ENCODE results near the gene SLC9A2.

Gene SLC9A2

GRCh38 chr2:102657770-102658169 lies 38.4 kb downstream of the SLC9A2 start:
- peaks cover 82% of the 10 kb centered on the region for H3K27me3 ChIP-seq (ENCODE audit: insufficient read depth, low read length)
- H3K79me2 ChIP-seq (ENCODE audit: control insufficient read depth, insufficient read depth, low read length, unreplicated experiment): no peaks in the 10 kb centered on the region
- H3K4me1 ChIP-seq (ENCODE audit: control insufficient read depth, insufficient read depth, low read length, unreplicated experiment): no peaks in the 10 kb centered on the region
- H3K36me3 ChIP-seq (ENCODE audit: insufficient read depth, low read length): no peaks in the 10 kb centered on the region
- no peak overlapping the region for H3K27ac ChIP-seq (ENCODE audit: low read depth, low read length)
- no peak overlapping the region for H2AFZ ChIP-seq (ENCODE audit: low read length, unreplicated experiment)
- no peak overlapping the region for H3K4me3 ChIP-seq (ENCODE audit: low read depth, low read length)

DNA sequence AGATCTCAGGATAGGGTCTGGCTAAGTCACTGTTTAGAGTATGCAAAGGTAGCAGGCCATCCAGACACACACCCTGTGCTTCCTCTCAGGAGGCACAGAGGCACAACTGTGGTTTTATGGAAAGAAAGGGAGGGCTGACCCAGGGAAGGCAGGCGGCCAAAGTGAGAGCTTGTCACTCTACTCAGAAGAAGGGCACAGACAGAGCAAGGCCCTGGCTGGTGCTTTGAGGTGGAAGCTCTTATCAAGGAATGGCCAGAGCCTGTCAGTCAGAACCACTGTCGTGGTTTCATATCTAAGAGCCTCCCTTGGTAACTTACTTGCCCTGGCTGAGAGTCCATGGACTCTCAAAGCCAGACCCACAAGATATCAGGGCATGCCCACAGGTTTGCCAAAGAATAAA lies 40.7 kb downstream of the SLC9A2 start:
- Histone ChIP-seq H2AFZ (ENCODE audit: low read length, unreplicated experiment) (no peak overlapping the region), H3K36me3 (ENCODE audit: insufficient read depth, low read length) (no peaks in the 10 kb centered on the region), H3K27me3 (ENCODE audit: insufficient read depth, low read length) (peaks cover 76% of the 10 kb centered on the region), H3K79me2 (ENCODE audit: control insufficient read depth, insufficient read depth, low read length, unreplicated experiment) (no peaks in the 10 kb centered on the region), H3K4me3 (ENCODE audit: low read depth, low read length) (no peak overlapping the region), H3K27ac (ENCODE audit: low read depth, low read length) (no peak overlapping the region), H3K4me1 (ENCODE audit: control insufficient read depth, insufficient read depth, low read length, unreplicated experiment) (no peaks in the 10 kb centered on the region)

DNA sequence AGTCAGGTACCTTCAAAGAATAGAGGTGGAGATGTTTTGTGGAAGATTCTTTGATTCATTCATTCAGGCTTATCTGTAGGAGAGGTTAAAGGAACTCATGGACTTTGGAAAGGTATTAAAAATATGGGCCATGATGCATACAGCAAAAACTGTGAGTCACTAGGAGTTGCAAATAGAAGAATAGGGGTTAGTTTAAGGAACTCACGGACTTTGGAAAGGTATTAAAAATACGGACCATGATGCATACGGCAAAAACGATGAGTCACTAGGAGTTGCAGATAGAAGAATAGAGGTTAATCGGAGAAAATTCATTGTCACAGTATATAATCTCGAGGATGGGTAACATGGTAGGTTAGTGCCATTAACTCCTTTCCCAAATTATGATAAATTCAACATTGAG lies 41.2 kb downstream of the SLC9A2 start:
- no peak overlapping the region for H2AFZ ChIP-seq (ENCODE audit: low read length, unreplicated experiment)
- no peak overlapping the region for H3K4me3 ChIP-seq (ENCODE audit: low read depth, low read length)
- H3K36me3 ChIP-seq (ENCODE audit: insufficient read depth, low read length): no peaks in the 10 kb centered on the region
- H3K4me1 ChIP-seq (ENCODE audit: control insufficient read depth, insufficient read depth, low read length, unreplicated experiment): no peaks in the 10 kb centered on the region
- H3K27ac ChIP-seq (ENCODE audit: low read depth, low read length): no peak overlapping the region
- no peaks in the 10 kb centered on the region for H3K79me2 ChIP-seq (ENCODE audit: control insufficient read depth, insufficient read depth, low read length, unreplicated experiment)
- H3K27me3 ChIP-seq (ENCODE audit: insufficient read depth, low read length): peaks cover 73% of the 10 kb centered on the region

DNA sequence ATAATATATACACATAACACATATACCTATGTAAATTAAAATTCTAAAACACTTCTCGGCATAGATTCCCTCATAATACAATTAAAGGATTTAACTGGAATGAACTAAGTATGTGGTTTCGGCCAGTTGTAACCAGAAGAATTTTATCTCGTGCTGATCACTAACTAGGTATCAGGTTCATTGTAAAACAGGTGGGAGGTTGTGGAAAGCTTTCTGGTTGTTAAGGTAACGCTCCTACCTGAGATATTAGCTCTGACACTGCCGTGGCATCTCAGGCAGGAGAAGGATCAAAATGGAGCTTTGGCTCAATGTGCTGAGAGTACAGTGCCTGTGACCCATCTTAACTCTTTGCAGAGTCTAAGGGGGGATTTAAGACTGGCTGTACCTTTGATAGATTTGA lies 42.5 kb downstream of the SLC9A2 start:
- Histone ChIP-seq H3K27me3 (ENCODE audit: insufficient read depth, low read length) (peaks cover 61% of the 10 kb centered on the region), H3K36me3 (ENCODE audit: insufficient read depth, low read length) (no peaks in the 10 kb centered on the region), H3K4me3 (ENCODE audit: low read depth, low read length) (no peak overlapping the region), H3K79me2 (ENCODE audit: control insufficient read depth, insufficient read depth, low read length, unreplicated experiment) (no peaks in the 10 kb centered on the region), H2AFZ (ENCODE audit: low read length, unreplicated experiment) (no peak overlapping the region), H3K27ac (ENCODE audit: low read depth, low read length) (no peak overlapping the region), H3K4me1 (ENCODE audit: control insufficient read depth, insufficient read depth, low read length, unreplicated experiment) (no peaks in the 10 kb centered on the region)

GRCh38 chr2:102662833-102663232 lies 43.5 kb downstream of the SLC9A2 start:
- Histone ChIP-seq H3K4me1 (ENCODE audit: control insufficient read depth, insufficient read depth, low read length, unreplicated experiment) (no peaks in the 10 kb centered on the region), H3K36me3 (ENCODE audit: insufficient read depth, low read length) (no peaks in the 10 kb centered on the region), H2AFZ (ENCODE audit: low read length, unreplicated experiment) (no peak overlapping the region), H3K27me3 (ENCODE audit: insufficient read depth, low read length) (peaks cover 56% of the 10 kb centered on the region), H3K4me3 (ENCODE audit: low read depth, low read length) (no peak overlapping the region), H3K79me2 (ENCODE audit: control insufficient read depth, insufficient read depth, low read length, unreplicated experiment) (no peaks in the 10 kb centered on the region), H3K27ac (ENCODE audit: low read depth, low read length) (no peak overlapping the region)

- H3K4me3 ChIP-seq (ENCODE audit: low read depth, low read length): no peak overlapping the region
- no peak overlapping the region for H3K27ac ChIP-seq (ENCODE audit: low read depth, low read length)
- H3K36me3 ChIP-seq (ENCODE audit: insufficient read depth, low read length): no peaks in the 10 kb centered on the region
- H2AFZ ChIP-seq (ENCODE audit: low read length, unreplicated experiment): no peak overlapping the region
- no peaks in the 10 kb centered on the region for H3K4me1 ChIP-seq (ENCODE audit: control insufficient read depth, insufficient read depth, low read length, unreplicated experiment)
- peaks cover 57% of the 10 kb centered on the region for H3K27me3 ChIP-seq (ENCODE audit: insufficient read depth, low read length)
- no peaks in the 10 kb centered on the region for H3K79me2 ChIP-seq (ENCODE audit: control insufficient read depth, insufficient read depth, low read length, unreplicated experiment)
These were observed 44.0 kb downstream of the SLC9A2 start for GRCh38 chr2:102663381-102663780.

GRCh38 chr2:102664471-102664909 lies 45.1 kb downstream of the SLC9A2 start:
- Histone ChIP-seq H3K79me2 (ENCODE audit: control insufficient read depth, insufficient read depth, low read length, unreplicated experiment) (no peaks in the 10 kb centered on the region), H2AFZ (ENCODE audit: low read length, unreplicated experiment) (no peak overlapping the region), H3K4me3 (ENCODE audit: low read depth, low read length) (no peak overlapping the region), H3K27me3 (ENCODE audit: insufficient read depth, low read length) (peaks cover 61% of the 10 kb centered on the region), H3K36me3 (ENCODE audit: insufficient read depth, low read length) (no peaks in the 10 kb centered on the region), H3K4me1 (ENCODE audit: control insufficient read depth, insufficient read depth, low read length, unreplicated experiment) (no peaks in the 10 kb centered on the region), H3K27ac (ENCODE audit: low read depth, low read length) (no peak overlapping the region)

GRCh38 chr2:102667072-102667471 lies 47.7 kb downstream of the SLC9A2 start:
- H3K4me1 ChIP-seq (ENCODE audit: control insufficient read depth, insufficient read depth, low read length, unreplicated experiment): no peaks in the 10 kb centered on the region
- H3K27me3 ChIP-seq (ENCODE audit: insufficient read depth, low read length): peaks cover 37% of the 10 kb centered on the region
- no peak overlapping the region for H2AFZ ChIP-seq (ENCODE audit: low read length, unreplicated experiment)
- H3K36me3 ChIP-seq (ENCODE audit: insufficient read depth, low read length): no peaks in the 10 kb centered on the region
- H3K4me3 ChIP-seq (ENCODE audit: low read depth, low read length): no peak overlapping the region
- no peaks in the 10 kb centered on the region for H3K79me2 ChIP-seq (ENCODE audit: control insufficient read depth, insufficient read depth, low read length, unreplicated experiment)
- H3K27ac ChIP-seq (ENCODE audit: low read depth, low read length): no peak overlapping the region

DNA sequence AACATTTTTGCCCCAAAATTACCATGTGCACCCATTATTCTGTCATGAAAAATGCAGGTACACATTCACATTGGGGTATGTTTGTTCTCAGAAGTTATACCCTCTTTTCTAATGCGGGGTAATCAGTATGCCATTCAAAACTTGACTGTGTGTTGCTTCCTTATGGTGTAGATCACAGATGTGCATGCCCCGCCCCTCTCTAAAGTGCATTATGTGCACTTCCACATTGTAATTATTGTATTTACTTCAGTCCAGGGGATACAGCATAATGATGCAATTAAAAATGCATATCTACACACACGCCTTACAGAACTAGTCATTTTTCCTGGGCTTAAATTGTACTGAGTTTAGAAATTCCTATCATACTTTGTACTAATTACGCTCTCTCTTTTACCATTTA lies 48.8 kb downstream of the SLC9A2 start:
- H3K27ac ChIP-seq (ENCODE audit: low read depth, low read length): no peak overlapping the region
- H3K79me2 ChIP-seq (ENCODE audit: control insufficient read depth, insufficient read depth, low read length, unreplicated experiment): no peaks in the 10 kb centered on the region
- peaks cover 36% of the 10 kb centered on the region for H3K27me3 ChIP-seq (ENCODE audit: insufficient read depth, low read length)
- no peaks in the 10 kb centered on the region for H3K36me3 ChIP-seq (ENCODE audit: insufficient read depth, low read length)
- no peaks in the 10 kb centered on the region for H3K4me1 ChIP-seq (ENCODE audit: control insufficient read depth, insufficient read depth, low read length, unreplicated experiment)
- no peak overlapping the region for H3K4me3 ChIP-seq (ENCODE audit: low read depth, low read length)
- H2AFZ ChIP-seq (ENCODE audit: low read length, unreplicated experiment): no peak overlapping the region

DNA sequence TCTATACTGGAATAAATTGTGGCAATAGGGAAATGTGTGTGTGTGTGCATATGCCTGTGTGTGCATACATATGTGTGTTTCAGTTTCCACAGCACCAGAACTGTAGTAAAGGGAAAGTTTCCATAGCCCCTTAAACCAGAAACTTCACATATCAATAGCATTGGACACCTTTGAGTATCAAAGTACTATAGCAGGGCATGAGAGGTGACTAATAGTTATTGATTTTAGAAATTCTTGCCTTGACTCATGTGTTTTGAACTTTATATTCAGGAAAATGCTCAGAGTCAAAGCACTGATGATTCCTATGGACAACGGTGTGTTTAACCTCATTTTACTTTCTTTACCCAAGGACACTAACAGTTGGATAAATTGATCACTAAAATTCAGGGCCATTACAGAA lies 50.0 kb downstream of the SLC9A2 start:
- Histone ChIP-seq H3K4me1 (ENCODE audit: control insufficient read depth, insufficient read depth, low read length, unreplicated experiment) (no peaks in the 10 kb centered on the region), H3K36me3 (ENCODE audit: insufficient read depth, low read length) (no peaks in the 10 kb centered on the region), H3K27me3 (ENCODE audit: insufficient read depth, low read length) (peaks cover 37% of the 10 kb centered on the region), H3K79me2 (ENCODE audit: control insufficient read depth, insufficient read depth, low read length, unreplicated experiment) (no peaks in the 10 kb centered on the region), H3K4me3 (ENCODE audit: low read depth, low read length) (no peak overlapping the region), H3K27ac (ENCODE audit: low read depth, low read length) (no peak overlapping the region), H2AFZ (ENCODE audit: low read length, unreplicated experiment) (no peak overlapping the region)

DNA sequence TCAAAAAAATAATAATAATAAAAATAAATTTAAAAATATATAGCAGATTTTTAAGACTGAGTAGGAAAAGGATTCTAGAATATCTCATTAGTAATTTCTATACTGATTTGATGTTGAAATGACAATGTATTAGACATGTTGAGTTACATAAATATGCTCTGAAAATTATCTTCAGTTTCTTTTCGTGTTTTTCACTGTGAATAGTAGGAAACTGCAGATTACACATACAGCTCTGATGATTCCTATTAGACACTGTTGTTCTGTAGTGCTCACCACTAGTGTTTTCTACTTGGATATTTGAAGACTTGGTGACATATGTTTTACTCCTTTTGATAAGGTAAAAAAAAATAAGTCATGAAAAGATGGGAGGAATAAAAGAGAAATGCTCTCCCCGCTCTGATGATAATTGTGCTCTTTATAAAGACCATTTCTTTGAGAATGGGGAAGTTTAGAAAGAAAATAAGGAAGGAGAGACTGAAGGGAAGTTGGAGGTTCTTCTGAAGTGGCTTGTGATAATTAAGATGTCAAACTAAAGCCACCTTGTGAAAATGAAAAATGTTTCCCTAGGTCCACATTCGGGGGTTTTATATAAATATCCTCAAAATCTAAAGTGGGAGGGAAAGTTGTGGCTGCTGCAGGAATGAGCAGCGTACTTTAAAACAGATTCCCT lies 52.9 kb downstream of the SLC9A2 start:
- H2AFZ ChIP-seq (ENCODE audit: low read length, unreplicated experiment): no peak overlapping the region

More for the DNA sequence above, 52.9 kb downstream of the SLC9A2 start:
- H3K79me2 ChIP-seq (ENCODE audit: control insufficient read depth, insufficient read depth, low read length, unreplicated experiment): no peaks in the 10 kb centered on the region
- H3K36me3 ChIP-seq (ENCODE audit: insufficient read depth, low read length): no peaks in the 10 kb centered on the region
- no peaks in the 10 kb centered on the region for H3K4me1 ChIP-seq (ENCODE audit: control insufficient read depth, insufficient read depth, low read length, unreplicated experiment)
- H3K27me3 ChIP-seq (ENCODE audit: insufficient read depth, low read length): peaks cover 55% of the 10 kb centered on the region
- no peak overlapping the region for H3K4me3 ChIP-seq (ENCODE audit: low read depth, low read length)
- H3K27ac ChIP-seq (ENCODE audit: low read depth, low read length): no peak overlapping the region
